ENCODE data around the gene DHDH. TPM values are rescaled to one million over a fixed set of nuclear protein-coding genes. Genes with fewer than 3 reads are reported as not detected.

DHDH gene
- total RNA-seq, 1 donor from 2014 or later, result 1.0 TPM

GRCh38 chr19:48970139-48970766, 36.8 kb downstream of the DHDH start:
- Histone ChIP-seq H3K4me3 (ENCODE audit: low read depth, low read length) (no peak overlapping the region), H3K36me3 (ENCODE audit: control insufficient read depth, insufficient read depth, low read length) (no peaks in the 10 kb centered on the region), H3K27me3 (ENCODE audit: control insufficient read depth, insufficient read depth, low read length) (no peaks in the 10 kb centered on the region)
- TF ChIP-seq CTCF (IDR thresholded peaks at IDR 0.05; ENCODE audit: insufficient read depth, low read length, poor library complexity, severe bottlenecking), result no peak
- DNase-seq (ENCODE audit: low read depth), result no peak

GRCh38 chr19:48970923-48971395, 37.5 kb downstream of the DHDH start:
- Histone ChIP-seq H3K27me3 (ENCODE audit: control insufficient read depth, insufficient read depth, low read length) (no peaks in the 10 kb centered on the region), H3K4me3 (ENCODE audit: low read depth, low read length) (no peak overlapping the region), H3K36me3 (ENCODE audit: control insufficient read depth, insufficient read depth, low read length) (no peaks in the 10 kb centered on the region)
- DNase-seq (ENCODE audit: low read depth), result no peak
- TF ChIP-seq CTCF (IDR thresholded peaks at IDR 0.05; ENCODE audit: insufficient read depth, low read length, poor library complexity, severe bottlenecking), result peak; percentile 92

- Histone ChIP-seq H3K27me3 (ENCODE audit: control insufficient read depth, insufficient read depth, low read length) (no peaks in the 10 kb centered on the region), H3K4me3 (ENCODE audit: low read depth, low read length) (no peak overlapping the region), H3K36me3 (ENCODE audit: control insufficient read depth, insufficient read depth, low read length) (peaks cover 1% of the 10 kb centered on the region)
- DNase-seq (ENCODE audit: low read depth), result no peak
- no peak for TF ChIP-seq CTCF (IDR thresholded peaks at IDR 0.05; ENCODE audit: insufficient read depth, low read length, poor library complexity, severe bottlenecking)
Measured at GRCh38 chr19:48975947-48976847, 42.7 kb downstream of the DHDH start.

- no peaks in the 10 kb centered on the region for H3K27me3 ChIP-seq (ENCODE audit: control insufficient read depth, insufficient read depth, low read length)
- peaks cover 1% of the 10 kb centered on the region for H3K36me3 ChIP-seq (ENCODE audit: control insufficient read depth, insufficient read depth, low read length)
- H3K4me3 ChIP-seq (ENCODE audit: low read depth, low read length), result no peak overlapping the region
- TF ChIP-seq CTCF (IDR thresholded peaks at IDR 0.05; ENCODE audit: insufficient read depth, low read length, poor library complexity, severe bottlenecking), result no peak
- DNase-seq (ENCODE audit: low read depth), result no peak
Measured at GRCh38 chr19:48977061-48977460, 43.6 kb downstream of the DHDH start.

GRCh38 chr19:48982280-48982679, 48.8 kb downstream of the DHDH start:
- Histone ChIP-seq H3K27me3 (ENCODE audit: control insufficient read depth, insufficient read depth, low read length) (no peaks in the 10 kb centered on the region), H3K4me3 (ENCODE audit: low read depth, low read length) (no peak overlapping the region), H3K36me3 (ENCODE audit: control insufficient read depth, insufficient read depth, low read length) (peaks cover 3% of the 10 kb centered on the region)
- no peak for TF ChIP-seq CTCF (IDR thresholded peaks at IDR 0.05; ENCODE audit: insufficient read depth, low read length, poor library complexity, severe bottlenecking)
- no peak for DNase-seq (ENCODE audit: low read depth)

Measured in kidney epithelial cell (primary cell).